ENCODE measurements around the gene NHEJ1. TPM values are rescaled to one million over a fixed set of nuclear protein-coding genes. Genes with fewer than 3 reads are reported as not detected.

The NHEJ1 gene
- total RNA-seq, 4 donors from 2014 or later, result 8.6 to 13.8 (median 11.9) TPM

- 100% methylated on average over 1 of the region's 1 CpG for whole genome bisulfite sequencing, 2 donors
- intact Hi-C loops (cut with DNase I), result no loop called here
- Histone ChIP-seq H3K4me3 (replicated peaks in 1 of 3) (no peak overlapping the region), H3K27me3 (no peaks in the 10 kb centered on the region), H3K36me3 (no peaks in the 10 kb centered on the region), H3K4me1 (peaks cover 2 to 8% of the 10 kb centered on the region in 2 donors), H3K9me3 (no peaks in the 10 kb centered on the region), H3K27ac (no peak overlapping the region)
- DNase-seq, result no peak
- TF ChIP-seq CTCF (IDR thresholded peaks at IDR 0.05) (no peak), POLR2A (IDR thresholded peaks at IDR 0.05) (no peak)
Observed at GRCh38 chr2:219197388-219197787, 36.8 kb upstream of the NHEJ1 start.

DNA sequence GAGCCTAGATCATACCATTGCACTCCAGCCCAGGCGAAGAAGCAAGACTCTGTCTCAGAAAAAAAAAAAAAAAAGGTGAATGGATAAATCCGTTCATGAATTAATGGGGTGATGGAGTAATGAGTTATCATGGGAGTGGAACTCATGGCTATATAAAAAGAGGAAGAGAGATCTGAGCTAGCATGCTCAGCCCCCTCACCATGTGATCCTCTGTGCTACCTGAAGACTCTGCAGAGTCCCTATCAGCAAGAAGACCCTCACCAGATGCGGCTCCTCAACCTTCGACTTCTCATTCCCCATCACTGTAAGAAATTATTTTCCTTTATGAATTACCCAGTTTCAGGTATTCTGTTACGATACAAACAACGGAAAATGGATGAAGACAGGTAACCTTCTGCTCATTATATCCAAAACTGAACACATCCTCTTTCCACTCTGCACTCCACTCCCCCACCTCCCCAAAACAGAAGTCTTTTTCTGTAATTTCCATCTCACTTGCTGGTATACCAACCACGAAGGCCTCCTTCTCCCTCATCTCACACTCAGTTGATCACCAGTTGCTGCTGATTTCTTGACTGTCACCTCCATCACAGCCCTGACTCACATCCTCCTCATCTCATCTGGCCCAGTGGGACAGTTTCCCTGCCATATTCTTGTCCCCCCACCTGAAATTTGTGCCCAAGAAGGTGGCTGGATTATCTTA lies 26.3 kb upstream of the NHEJ1 start:
- no peak for DNase-seq
- Histone ChIP-seq H3K36me3 (peaks cover 23% of the 10 kb centered on the region in 2 donors), H3K27ac (no peak overlapping the region), H3K4me3 (replicated peaks in 1 of 3) (no peak overlapping the region), H3K9me3 (no peaks in the 10 kb centered on the region), H3K27me3 (no peaks in the 10 kb centered on the region), H3K4me1 (no peaks in the 10 kb centered on the region)
- TF ChIP-seq CTCF (IDR thresholded peaks at IDR 0.05) (no peak), POLR2A (IDR thresholded peaks at IDR 0.05) (no peak)
- WGBS, 2 donors, result 88 to 93% methylated on average over 7 of the region's 7 CpGs
- intact Hi-C loops (cut with DNase I), result no loop called here

DNA sequence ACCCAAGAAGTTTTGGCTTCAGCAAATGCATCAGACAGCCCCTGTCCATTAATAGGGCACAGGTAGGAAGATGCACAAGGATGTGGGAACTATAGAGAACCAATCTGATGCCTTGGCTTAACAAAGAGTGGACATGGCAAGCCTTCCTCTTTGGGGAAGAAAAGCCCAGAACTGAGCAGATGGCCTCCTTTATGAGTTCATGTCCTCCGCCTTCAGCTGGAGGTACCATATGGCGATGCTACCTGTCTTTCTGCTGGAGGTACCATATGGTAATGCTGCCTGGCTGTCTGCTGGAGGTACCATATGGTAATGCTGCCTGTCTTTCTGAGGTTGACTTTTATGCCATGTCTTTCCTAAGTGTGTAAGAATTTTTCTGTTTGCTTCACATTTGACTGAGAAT lies 23.5 kb upstream of the NHEJ1 start:
- Histone ChIP-seq H3K27me3 (no peaks in the 10 kb centered on the region), H3K36me3 (peaks cover 42 to 48% of the 10 kb centered on the region in 2 donors), H3K27ac (no peak overlapping the region), H3K4me3 (replicated peaks in 1 of 3) (no peak overlapping the region), H3K4me1 (peaks cover 5 to 7% of the 10 kb centered on the region in 2 donors), H3K9me3 (no peaks in the 10 kb centered on the region)
- 97 to 98% methylated on average over 2 of the region's 2 CpGs for WGBS, 2 donors
- TF ChIP-seq POLR2A (IDR thresholded peaks at IDR 0.05), result no peak
- no peak for TF ChIP-seq CTCF (IDR thresholded peaks at IDR 0.05)
- intact Hi-C loops (cut with DNase I), result no loop called here
- no peak for DNase-seq

GRCh38 chr2:219183151-219183772 lies 22.6 kb upstream of the NHEJ1 start:
- DNase-seq, result no peak
- WGBS, 2 donors, result 95 to 97% methylated on average over 6 of the region's 6 CpGs
- Histone ChIP-seq H3K4me3 (replicated peaks in 1 of 3) (no peak overlapping the region), H3K27ac (no peak overlapping the region), H3K27me3 (no peaks in the 10 kb centered on the region), H3K9me3 (no peaks in the 10 kb centered on the region), H3K4me1 (peaks cover 12 to 13% of the 10 kb centered on the region in 2 donors), H3K36me3 (peaks cover 42 to 48% of the 10 kb centered on the region in 2 donors)
- TF ChIP-seq POLR2A (IDR thresholded peaks at IDR 0.05) (no peak), CTCF (IDR thresholded peaks at IDR 0.05) (no peak)
- intact Hi-C loops (cut with DNase I), result no loop called here
